WERI-Rb-1 (cell line): ENCODE data around the gene IGF2BP2.
"Not testable (repeated sequence)": the region's sequence is repeated elsewhere in the genome, so short reads cannot be mapped to it uniquely, and the experiment has no call there.

Source experiments
- DNase-seq: peaks from one replicate; pipeline ENCODE4 v3.0.0-alpha.2; 2020
- H3K27ac ChIP-seq: fragments of 250-450 bp; sonication (Bioruptor Pico); 2 replicates; pipeline ENCODE4 v1.5.1; 2020; ENCODE audit warnings: mild to moderate bottlenecking, moderate library complexity
- H3K27me3 ChIP-seq: fragments of 250-450 bp; sonication (Bioruptor Pico); 2 replicates; pipeline ENCODE4 v1.5.1; 2021; ENCODE audit warnings: mild to moderate bottlenecking, low read depth, moderate library complexity; ENCODE audit not compliant: insufficient read depth, severe bottlenecking
- H3K36me3 ChIP-seq: fragments of 250-450 bp; sonication (Bioruptor Pico); 2 replicates; pipeline ENCODE4 v1.5.1; 2020; ENCODE audit warnings: mild to moderate bottlenecking, moderate library complexity
- H3K4me3 ChIP-seq: 2 replicates; pipeline ENCODE4 v1.5.1; 2011; ENCODE audit warnings: low read depth, mild to moderate bottlenecking, control low read depth, low read length
- H3K9me3 ChIP-seq: fragments of 250-450 bp; sonication (Bioruptor Pico); 2 replicates; pipeline ENCODE4 v1.5.1; 2021; ENCODE audit warnings: mild to moderate bottlenecking, moderate library complexity; ENCODE audit not compliant: severe bottlenecking
- CTCF ChIP-seq: IDR thresholded peaks from 2 replicates; pipeline ENCODE4 v1.5.1; 2011; ENCODE audit warnings: low read depth, mild to moderate bottlenecking, control low read depth, inconsistent platforms, low read length

Gene IGF2BP2

DNA sequence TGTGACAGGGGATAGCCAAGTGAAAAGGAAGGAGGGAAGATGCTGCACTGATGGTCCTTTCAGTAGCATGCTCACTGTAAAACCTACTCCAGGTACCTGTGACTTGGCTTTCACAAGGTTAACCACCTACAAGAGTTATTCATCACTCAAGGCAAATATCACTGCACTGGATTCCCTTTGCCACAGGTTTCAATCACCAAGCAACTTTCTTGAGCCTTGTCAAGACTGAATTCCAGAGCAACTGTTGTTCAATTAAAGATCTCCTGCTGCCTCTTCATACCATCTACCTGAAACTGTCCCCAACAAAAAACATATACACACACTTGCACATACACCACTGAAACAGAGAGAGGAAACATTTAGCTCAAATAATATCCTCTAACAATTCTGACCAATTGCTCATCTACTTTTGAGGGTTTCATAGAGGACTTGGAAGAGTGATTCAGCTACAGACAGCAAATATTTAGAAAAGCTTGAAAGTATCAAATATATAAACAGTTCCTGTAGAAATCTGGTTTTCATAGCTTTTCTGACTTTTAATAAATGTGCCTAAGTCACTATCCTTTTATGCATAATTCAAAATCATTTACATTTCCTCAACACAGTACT, 6.5 kb downstream of the IGF2BP2 start:
- H3K4me3 ChIP-seq = no peak overlapping the region
- no peak overlapping the region for H3K27ac ChIP-seq
- no peaks in the 10 kb centered on the region for H3K27me3 ChIP-seq
- no peaks in the 10 kb centered on the region for H3K9me3 ChIP-seq
- DNase-seq = no peak
- TF ChIP-seq CTCF = no peak
- no peaks in the 10 kb centered on the region; the same call in 1 of the 2 replicates for H3K36me3 ChIP-seq

DNA sequence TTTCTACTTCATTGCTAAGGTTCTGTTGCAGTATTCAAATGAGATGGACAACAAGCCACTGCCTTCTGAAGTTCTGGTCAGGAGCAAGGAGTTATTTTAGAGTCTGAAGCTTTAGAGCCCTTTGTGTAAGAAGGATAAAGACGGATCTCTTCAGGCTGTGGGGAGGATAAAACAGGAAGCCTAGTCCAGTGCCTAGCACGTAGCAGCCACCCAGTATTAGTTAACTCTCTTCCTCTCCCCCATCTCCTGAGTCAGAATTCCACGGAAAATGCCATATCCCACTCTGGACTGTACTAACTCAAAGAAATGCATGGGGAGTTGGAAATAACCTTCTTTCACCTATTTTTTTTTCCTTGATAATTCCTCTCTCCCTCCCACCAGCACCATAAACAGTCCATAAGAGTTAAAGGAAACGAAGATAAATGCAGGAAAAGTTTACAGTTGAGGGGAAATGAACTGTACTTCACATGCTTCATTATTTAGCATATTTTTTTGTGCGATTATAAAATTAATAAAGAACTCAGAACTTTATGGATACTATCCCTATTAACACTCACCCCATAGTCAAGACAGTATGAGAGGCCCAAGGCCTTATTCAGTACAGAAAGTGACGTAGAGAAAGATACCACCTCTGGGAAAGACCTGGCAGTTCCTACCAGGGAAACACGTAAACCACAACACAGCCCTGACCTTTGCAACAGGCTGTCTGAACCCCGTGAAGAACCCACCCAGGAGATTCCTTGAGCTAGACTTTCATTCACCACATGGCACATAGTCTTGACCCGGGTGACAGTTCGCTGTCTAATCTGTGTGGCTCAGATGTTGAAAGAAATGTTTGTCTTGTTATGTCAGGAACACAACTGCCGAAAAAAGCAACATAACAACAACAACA, 9.2 kb downstream of the IGF2BP2 start:
- Histone ChIP-seq H3K36me3 (peaks cover 3% of the 10 kb centered on the region; the same call in 1 of the 2 replicates), H3K27ac (no peak overlapping the region), H3K9me3 (no peaks in the 10 kb centered on the region), H3K4me3 (no peak overlapping the region), H3K27me3 (no peaks in the 10 kb centered on the region)
- DNase-seq = no peak
- no peak for TF ChIP-seq CTCF

DNA sequence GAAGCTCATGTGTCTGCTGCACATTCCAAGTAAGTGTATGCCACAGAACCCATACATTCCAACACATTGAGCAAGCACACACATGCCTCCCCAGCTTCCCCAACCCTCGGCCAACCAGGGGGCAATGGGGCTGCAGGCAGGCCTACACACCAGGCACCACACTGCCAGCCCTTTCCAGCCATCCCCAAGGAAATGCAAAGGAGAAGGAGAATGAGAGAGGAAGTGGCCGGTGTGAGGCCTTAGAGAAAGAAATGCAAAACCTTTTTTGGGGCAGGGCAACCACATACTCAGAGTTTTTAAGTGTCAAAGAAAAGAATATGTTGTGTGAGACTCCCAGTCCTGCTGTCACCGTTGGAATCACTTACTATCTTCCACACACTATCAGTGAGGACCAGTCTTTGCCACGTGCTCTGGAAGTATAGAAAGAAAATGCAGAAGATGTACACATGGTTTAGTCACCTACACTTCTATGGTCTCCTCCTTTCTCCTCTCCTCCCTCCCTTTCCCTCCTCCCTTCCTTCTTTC, 11.1 kb downstream of the IGF2BP2 start:
- no peak overlapping the region for H3K4me3 ChIP-seq
- no peak overlapping the region for H3K27ac ChIP-seq
- no peaks in the 10 kb centered on the region for H3K9me3 ChIP-seq
- no peaks in the 10 kb centered on the region for H3K27me3 ChIP-seq
- no peak for DNase-seq
- TF ChIP-seq CTCF = no peak
- peaks cover 3% of the 10 kb centered on the region; the same call in 1 of the 2 replicates for H3K36me3 ChIP-seq

DNA sequence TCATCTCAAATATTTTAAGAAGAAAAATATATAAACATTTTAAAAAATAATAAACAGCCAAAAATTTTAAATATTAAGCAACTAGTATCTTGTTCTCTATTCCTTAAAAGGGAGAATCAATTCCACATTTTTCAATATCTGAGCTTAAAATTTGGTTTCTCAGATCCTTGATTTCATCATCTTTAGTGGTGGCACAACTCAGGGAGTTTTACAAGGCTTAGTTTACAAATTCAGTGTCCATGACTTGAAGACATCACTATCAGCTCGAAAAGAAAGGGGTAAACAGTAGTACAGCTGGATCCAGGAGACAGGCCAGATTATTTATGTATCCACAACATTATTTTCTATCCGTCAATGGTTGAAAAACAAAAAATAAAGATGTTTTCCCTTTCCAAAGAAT, 11.6 kb downstream of the IGF2BP2 start:
- Histone ChIP-seq H3K36me3 (peaks cover 3% of the 10 kb centered on the region; the same call in 1 of the 2 replicates), H3K4me3 (no peak overlapping the region), H3K27me3 (no peaks in the 10 kb centered on the region), H3K9me3 (no peaks in the 10 kb centered on the region), H3K27ac (no peak overlapping the region)
- TF ChIP-seq CTCF = no peak
- no peak for DNase-seq

- Histone ChIP-seq H3K9me3 (no peaks in the 10 kb centered on the region), H3K4me3 (no peak overlapping the region), H3K27ac (no peak overlapping the region), H3K36me3 (peaks cover 6% of the 10 kb centered on the region; the same call in 1 of the 2 replicates), H3K27me3 (no peaks in the 10 kb centered on the region)
- no peak for TF ChIP-seq CTCF
- no peak for DNase-seq
Observed at GRCh38 chr3:185807445-185808068, 17.3 kb downstream of the IGF2BP2 start.

- not testable (repeated sequence) for H3K27ac ChIP-seq, DNase-seq, H3K36me3 ChIP-seq
Observed at GRCh38 chr3:185798831-185799110, 26.1 kb downstream of the IGF2BP2 start.

More at GRCh38 chr3:185798831-185799110, 26.1 kb downstream of the IGF2BP2 start:
- not testable (repeated sequence) for H3K4me3 ChIP-seq, H3K9me3 ChIP-seq, H3K27me3 ChIP-seq
